A549 treated with AZD2906 at 1 μM for 4 hours (cell line): ENCODE measurements around the gene TMCC3. TPM values are rescaled to one million over a fixed set of nuclear protein-coding genes. Genes with fewer than 3 reads are reported as not detected.

ENCODE experiments used
- total RNA-seq: library from RNA; stranded (reverse); fragments of 200-300 nt; extraction: Qiagen RNA extraction; gene quantifications from 5 replicates; pipeline ENCODE4 v1.2.3, GENCODE V29; 2022

Gene TMCC3
- total RNA-seq = 0.99 to 1.5 TPM (median 1.4 TPM) in 5 replicates

GRCh38 chr12:94650143-94651056 lies at the start of gene TMCC3:
TSS of gene TMCC3 (minus strand) at chr12:94650557. CDS start at chr12:94650430, 127 bp downstream.

Other genes starting within 250 kb of the TMCC3 start
- gene CEP83, start 190.7 kb downstream of the TMCC3 start, total RNA-seq = 5.9 to 7.9 TPM (median 6.8 TPM) in 5 replicates